UCSD-AML1 (cell line): ENCODE data around the gene ACTG1.
A peak's percentile ranks its signal among the peaks of the same experiment; 100 is the strongest.

Source experiments
- DNase-seq: peaks from one replicate; lab custom pipeline; 2025; ENCODE audit not compliant: unreplicated experiment; lab: John Stamatoyannopoulos, UW

The ACTG1 gene

DNA sequence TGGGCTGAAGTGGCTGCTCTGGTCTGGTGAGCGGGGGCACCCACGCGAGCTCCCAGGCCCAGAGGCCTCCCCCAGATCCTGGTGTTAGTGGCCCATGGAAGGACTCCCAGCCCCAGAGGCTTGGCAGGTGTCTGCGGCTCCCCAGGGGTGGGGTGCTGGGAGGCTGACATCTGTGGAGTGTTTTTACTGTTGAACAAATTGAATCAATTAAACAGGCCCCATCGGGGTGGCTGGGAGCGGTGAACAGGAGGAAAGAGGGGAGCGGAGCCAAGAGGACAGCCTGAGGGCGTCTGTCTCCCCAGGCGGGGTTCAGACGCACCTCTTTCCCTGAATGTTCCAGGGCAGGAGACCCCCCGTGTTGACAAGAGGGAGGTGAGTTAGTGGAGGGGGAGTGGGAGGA is 29.9 kb downstream of the ACTG1 start:
- DNase-seq = no peak

DNA sequence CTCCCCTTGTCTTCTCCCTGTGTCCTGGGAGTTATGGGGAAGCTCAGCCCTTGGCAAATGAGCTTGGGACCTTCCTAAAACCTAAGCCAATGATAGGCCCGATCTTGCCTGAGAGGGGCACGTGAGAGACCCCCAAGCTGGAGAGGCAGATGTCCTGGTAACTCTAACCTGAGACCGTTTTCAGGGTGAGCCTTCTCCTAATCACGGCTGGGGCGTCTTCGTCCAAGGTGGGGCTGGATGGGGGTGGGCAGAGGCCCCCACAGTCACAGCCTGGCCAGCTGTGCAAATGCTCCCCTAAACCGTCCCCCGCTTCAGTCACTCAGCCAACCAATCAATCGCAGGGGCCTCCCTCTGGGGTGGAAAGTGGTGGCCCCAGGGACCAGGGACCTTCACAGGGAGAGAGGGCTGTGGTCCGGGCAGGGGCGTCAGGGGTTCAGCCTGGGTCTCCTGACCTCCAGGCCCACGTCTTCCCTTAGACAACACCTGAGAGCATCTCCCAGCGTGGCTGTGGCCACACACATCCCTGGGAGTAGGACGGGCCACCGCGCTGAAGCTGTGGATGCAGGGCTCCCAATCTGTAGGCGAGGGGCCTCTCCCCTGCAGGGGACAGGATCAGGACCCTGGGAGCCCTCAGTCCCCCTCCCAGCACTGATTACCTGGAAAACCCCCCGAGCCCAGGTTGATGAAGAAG is 30.6 kb downstream of the ACTG1 start:
- DNase-seq = no peak

DNA sequence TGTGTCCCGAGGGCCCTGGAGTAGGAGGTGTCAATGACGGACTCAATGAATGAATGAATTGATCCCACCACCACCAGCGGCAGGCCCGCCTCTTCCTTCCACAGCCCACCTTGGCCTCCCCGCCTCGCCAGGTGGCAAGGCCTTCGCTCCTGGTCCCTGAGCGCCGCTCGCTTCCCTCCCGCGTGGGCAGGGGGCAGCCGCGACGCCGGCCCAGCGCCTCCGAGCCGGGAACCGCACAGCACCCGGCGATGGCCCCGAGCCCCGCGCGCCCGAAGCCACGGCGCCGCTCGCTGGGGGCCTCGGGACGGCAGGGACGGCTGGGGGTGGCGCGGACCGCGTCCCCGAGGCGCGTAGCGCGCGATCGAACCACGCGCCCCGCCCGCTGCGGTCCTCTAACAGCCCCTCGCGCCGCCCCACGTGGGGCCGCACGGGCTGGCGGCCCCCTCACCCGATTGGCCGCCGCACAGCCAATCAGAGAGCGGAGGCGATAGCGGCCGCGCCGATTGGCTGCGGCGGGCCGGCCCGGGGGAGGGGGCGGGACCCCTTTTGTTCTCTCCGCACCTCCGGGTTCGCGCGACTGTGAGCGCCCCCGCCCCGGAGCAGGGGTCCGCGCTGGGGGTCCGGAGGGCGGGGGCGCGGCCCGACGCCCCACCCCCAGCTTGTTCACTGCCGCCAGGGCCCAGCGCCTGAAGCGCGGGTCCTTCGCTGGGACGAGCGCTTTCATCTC is 31.4 kb downstream of the ACTG1 start:
- DNase-seq = peak; percentile 87

DNA sequence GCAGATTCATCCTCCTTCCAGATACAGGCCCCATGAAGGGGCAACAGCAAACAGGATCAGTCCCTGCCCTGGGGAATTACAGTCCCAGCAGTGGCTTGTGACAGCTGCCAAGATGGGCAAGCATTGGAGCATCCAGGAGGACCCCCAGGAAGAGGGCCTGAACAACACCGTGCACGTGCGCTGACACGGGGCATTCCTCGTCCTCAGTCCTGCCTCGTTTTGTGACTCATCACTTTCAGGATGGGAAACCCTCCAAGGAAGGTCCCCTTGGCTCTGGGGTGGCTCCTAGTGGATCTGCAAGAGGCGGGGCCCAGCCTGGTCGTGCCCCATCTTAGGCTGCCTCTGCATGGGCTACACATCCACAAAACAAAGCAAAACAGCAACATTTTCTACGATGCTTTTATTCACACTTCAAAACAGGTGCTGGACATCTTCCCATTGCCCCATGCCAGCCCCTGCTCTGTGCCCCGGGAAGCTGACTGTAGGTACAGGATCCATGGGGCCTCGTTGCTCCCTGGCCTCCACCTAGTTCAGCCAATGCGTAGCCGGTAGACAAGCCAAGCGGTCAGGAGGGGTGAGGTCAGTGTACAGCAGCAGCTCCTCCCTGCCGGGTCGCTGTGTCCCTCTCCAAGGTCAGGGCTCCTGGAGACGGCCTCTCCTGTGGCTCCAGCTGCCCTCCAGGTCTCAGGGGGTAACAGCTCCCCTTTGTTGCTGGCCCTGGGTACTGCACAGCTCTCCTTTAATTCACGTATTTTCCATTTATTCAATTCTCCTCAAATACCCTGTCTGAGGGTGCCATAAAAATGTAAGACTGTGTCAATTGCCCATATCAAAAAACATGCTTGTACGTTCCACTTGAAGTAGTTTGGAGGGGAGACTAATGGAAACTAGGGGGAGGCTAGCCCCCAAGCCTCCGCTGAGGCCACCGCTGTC is 32.2 kb downstream of the ACTG1 start:
- DNase-seq = no peak

DNA sequence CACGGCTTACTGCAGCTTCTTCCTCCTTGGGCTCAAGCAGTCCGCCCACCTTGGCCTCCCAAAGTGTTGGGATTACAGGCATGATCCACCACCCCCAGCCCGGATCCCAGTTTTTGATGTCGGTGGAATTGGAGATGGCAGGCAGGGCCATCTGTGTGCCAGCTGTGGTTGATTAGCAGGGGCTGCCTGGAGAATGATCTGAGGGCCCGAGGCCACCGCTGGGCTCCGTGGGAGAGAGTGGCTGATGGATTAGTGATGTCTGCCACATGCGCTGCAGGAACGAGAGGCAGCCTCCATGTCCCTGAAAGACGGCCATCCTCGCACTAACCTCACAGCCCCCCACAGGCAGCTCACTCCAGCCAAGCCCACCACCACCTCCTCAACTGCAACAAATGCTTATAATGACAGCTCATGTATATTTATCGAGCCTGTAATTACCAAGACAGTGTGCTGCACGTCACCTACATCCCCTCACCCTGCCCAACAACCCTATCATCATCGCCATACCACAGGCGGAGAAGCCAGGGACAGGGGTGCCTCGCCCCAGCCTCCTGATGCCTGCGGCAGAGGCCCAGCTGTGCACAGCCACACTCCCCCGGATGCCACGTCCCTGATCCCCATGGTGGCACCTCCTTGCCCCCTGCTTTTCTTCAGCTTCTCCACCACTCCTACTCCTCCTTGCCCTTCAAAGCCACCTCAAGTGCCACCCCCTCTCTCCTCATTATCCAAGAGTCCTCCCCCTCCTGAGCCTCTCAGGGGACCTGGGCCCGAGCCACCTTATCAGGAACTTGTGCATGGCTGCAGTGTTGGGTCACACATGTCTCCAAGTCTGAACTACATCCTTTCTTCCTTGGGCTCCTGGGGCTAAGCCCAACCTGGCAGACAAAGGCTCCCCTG is 33.2 kb downstream of the ACTG1 start:
- no peak for DNase-seq

DNA sequence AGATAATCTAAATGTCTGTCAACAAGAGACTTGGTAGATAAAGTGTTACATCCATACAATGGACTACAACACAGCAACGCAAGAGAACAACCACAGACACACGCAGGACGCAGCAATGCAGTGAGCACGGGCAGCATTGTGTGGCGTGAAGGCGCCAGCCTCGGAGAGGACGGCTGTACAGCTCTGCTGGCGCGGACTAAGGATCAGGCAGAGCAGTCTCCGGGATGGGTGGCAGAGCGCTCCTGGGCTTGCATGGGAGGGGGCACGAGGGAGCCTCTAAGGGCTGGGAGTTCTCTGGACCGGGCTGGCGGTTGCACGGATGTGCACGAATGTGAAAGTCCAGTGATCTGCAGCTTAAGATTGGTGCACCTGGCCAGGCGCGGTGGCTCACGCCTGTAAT is 34.5 kb downstream of the ACTG1 start:
- DNase-seq = no peak

DNA sequence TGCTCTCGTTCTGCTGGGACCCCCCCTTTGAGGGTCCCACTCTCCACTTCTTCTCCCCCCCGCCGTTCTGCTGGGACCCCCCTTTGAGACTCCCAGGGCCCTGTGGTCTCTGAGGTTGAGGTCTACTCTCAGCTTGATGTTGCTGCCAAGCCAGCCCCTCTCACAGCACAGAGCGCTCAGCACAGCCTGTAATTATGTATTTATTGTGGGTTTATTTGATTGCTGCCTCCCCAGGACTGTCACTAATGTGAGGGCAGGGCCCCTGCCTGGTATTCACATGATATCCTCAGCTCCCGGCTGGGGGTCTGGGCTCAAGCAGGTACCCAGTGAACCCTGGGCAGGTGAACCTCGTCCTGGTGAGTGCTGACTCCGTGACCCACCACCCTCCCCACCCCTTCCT is 35.4 kb downstream of the ACTG1 start:
- no peak for DNase-seq

DNA sequence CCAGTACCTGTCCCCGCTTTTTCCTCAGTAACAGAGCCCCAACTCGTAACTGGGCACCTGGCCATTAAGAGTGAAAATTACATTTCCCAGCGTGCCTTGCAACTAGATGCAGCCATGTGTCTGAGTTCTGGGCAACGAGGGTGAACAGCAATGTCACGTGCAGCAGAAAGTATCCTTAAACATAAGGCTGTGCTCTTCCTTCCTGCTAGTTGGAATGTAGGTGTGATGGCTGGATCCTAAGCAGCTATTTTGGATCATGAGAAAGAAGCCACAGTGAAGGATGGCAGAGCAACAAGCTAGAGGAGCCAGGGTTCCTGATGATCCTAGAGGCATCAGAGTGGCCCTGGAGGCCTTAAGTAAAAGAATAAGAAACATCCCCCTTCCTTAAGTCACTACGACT is 36.0 kb downstream of the ACTG1 start:
- no peak for DNase-seq

DNA sequence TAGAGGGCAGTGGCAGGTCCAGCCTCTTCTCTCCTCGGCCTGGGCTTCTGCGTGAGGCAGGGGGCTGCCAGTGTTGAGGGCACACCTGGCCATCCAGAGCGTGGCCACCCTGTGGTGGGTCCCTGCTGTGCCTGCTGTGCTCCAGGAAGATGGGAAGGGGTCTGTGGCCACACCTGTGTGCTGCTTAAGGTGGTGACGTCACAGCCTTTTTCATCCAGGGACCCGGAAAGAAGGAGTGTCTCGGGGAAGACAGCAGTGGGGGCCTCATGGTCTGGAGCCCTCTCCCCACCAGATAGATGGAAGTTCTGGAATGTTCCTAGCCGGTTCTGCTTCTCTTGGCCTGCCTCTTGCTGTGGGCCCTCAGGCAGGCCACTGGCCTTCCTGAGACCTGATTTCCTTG is 36.5 kb downstream of the ACTG1 start:
- no peak for DNase-seq

DNA sequence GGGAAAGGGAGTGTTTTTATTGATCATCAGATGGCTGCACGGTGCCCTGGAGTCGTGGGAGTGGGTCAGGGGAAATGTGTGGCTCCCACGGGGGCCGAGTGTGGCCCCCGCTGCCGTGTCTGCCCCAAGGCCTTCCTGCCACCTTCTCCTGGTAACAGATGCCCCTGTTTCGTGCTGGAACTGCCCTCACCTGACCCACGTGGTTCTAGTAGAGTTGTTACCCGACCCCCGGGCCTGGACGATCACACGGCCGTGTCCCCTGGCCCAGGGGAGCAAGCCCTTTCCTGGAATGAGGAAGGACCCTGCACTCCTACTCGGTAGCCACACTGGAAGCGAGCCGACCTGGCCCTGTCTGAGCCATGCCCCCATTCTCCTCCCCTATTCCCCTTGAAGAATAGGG is 37.6 kb downstream of the ACTG1 start:
- DNase-seq = no peak

DNA sequence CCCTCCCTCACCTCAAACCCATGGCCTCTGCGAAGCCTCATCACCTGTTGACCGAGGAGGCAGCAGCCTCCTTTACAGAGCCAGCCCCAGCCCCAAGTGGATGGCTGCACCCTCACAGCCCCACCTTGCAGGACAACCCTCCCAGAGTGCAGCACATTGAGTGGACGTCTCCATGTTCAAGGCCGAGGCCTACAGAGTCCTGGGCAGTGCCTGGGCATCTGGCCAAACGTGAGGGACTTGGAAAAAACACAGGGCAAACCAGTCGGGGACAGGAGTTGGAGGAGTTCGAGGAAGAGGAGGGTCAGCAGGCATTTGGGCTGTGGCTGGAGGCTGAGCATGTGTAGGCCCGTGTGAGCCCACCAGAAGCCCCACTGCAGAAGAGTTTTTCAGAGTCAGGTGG is 39.6 kb downstream of the ACTG1 start:
- no peak for DNase-seq

DNA sequence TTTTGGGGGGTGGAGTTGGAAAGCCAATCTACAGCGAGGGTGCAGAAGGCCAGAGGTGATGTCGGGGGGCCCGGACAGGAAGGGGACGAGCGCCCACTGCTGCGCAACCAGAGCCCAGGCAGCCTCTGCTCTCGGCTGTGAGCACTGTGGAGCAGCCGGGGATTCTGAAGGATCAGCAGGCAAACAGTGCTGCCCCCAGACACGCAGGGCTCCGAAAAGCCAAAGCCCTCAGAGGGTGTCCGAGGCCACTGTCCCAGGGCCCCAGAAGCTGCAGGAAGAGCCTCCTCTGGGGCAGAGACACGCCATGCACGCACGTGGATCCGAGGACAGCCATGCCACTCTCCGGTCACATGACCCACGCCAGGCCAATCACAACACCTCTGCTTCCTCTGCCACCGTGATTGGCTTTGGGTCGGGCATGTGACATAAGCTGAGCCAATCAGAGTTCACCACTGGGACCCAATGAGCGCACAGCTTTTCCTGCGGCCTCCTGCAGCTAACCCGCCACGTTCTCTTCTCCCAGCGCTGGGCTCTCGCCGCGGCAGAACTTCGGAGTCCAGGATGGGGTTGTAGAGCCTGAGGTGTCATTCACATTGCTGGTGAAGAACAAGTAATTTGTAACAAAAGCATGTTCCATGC is 40.7 kb downstream of the ACTG1 start:
- DNase-seq = peak; percentile 81

DNA sequence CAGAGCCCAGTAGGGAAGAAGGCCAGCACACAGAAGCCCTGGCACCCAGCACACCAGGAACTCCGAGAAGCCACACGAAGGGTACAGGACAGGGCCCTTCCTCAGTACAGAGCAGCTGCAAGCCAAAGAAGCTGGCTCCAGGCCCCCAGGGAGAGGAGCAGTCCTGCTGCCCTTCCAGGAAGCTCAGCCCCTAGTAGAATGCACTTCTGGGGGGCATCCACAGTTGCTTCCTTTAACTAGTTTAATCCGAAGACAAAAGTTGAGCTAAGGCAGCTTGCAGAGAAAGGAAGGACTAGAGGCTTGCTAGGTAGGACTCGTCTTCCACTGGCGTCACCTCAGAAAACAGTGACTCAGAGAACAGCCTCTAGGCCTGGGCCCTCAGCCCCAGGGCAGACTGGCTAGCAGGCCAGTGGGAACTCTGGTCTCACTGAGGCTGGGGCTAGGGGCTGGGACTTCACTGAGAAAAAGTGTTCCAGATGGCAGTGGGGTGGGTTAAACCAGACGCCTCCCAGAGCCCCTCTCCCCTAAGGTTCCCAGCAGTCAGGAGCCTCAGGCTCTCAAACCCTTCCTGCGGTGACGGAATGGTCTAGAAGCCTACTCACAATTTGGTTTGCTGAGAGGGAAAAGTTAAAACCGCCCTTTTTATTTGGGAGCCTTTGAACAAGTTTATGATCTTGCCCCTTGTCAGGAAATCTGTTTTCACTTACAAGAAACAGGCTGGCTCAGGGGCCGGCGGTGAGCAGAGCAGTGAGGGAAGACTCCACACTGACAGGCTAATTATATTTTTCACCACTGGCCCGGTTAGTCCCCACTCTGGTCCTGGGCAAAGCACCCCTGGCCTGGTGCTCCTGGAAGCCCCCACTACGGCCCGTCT is 41.4 kb downstream of the ACTG1 start:
- no peak for DNase-seq

DNA sequence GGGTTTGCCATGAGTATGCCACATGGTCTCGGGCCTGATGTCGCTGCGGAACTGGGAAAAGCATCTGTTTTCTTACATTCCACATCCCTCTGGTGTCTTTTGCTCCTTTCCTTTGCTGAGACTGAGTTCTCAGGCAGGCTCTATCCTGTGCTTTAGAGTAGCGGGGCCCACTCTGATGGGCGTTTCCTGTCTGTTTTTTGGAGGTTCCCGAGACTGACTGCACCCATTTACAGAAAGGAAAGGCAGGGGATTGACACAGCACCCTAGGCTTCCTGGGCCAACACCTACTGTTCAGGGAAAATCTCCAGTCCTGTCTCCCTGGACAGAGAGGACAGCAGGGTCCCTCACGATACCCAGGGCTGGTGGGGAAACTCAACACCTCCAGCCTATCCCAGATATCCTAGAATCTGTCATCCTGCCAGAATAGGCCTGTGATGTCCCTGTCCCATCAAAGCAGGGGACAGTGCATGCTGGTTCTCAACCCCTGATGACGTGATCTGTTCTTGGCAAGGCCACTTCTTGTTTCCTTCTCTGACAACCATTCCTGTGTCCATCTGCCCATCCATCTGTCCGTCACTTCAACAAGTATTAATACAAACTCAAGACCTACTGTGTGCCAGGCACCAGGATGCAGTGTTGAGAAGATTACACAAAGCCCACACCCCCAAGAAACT is 42.2 kb downstream of the ACTG1 start:
- DNase-seq = no peak

DNA sequence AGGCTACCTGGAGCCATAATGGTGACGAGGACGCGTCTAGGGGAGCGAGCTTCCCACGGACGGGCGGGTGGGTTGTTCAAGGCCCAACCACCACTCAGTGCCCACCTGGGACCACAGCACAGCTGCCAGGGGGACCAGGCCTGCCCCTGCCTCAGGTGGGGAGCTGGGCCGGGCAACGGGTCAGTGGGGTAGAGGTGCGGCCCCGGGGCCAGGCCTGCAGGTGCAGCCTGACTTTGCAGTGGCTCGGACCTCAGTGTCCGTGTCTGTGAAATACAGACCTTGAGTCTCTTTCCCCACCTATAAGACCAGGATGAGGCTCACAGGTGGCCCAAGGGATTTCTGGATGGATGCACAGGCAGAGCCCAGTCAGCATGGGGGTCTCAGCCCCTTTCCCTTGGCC is 43.3 kb downstream of the ACTG1 start:
- DNase-seq = no peak

DNA sequence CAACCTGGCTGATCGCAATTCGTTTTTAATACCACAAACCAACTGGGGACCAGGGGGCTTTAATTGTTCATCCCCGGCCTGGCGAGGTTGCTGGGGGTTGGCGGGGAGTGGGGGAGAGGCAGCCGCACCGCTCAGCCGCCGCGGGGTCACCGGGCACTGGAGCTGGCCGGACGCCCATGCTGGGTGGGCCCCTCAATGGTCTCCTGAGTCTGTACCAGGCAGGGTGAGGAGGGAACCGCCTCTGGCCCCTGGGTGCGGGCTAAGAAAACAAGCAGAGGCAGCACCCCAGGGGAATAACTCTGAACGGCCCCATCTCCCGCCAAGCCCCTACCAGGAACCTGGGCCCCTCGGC is 43.9 kb downstream of the ACTG1 start:
- no peak for DNase-seq

DNA sequence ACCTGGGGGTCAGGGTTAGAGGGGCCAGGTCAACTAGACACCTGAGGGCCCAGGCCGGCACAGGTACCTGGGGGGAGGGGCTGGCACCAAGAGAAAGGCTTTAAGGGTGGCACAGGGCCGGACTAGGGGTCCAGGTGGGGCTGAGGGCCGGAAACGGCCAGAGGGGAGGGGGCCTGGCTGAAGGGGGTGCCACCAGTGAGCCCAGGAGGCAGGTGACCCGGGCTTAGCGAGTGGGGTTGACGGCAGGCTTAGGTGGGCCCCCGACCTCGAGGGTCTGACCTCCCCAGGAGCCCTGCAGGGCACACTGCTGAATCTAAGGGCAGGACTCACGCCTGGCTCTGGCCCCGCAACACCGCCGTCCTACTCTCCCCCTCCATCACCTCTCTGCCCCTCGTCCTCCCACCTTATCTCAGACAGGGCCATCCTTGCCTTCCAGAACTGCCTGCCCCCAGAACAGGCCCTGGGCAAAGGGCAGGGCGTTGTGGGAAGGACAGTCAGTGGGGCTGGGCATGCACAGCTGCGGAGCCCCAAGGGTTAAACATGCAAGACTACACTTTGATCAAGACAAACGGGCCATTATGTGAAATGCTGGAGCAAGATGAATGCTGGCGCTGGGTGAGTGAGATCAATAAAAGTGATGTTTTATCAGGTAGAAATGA is 44.4 kb downstream of the ACTG1 start:
- no peak for DNase-seq
